ENCODE data around the gene STK32C.

STK32C gene

DNA sequence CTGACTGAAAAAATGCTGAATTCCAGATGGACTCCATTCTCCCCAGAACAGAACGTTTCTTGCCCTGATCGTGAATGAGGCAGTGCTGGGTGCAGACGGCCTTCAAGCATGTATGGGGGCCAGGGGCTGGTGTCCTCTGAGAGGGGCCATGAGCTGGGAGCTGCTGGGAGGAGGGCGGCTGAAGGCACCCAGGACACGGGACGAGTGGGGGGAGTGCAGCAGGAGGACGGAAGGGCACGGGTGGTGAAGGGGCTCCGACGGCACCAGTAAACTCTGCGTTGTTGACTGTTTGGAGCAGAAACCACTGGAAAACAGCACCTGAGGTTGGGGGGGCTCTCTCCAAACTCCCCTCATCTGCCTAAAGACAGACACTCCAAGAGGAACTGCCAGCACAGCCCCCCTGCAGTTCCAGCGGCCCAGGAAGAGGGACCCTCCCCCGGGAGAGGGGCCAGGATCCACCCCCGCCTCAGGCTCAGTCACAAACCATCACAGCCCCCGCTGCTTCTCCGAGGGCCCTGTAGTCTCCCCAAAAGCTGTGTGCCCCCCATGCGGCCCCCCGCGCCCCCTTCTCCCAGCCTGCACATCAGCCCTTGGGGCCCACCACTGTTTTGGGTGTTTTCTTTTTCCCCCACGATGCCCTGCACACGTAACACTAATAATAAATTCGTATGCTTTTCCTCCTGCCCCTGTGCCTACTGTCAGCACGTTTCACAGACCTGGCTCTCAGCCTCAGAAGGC lies 65.5 kb downstream of the STK32C start:
- DNase-seq, result no peak

- no peak for DNase-seq
These were observed 66.3 kb downstream of the STK32C start for GRCh38 chr10:132241496-132241895.

DNA sequence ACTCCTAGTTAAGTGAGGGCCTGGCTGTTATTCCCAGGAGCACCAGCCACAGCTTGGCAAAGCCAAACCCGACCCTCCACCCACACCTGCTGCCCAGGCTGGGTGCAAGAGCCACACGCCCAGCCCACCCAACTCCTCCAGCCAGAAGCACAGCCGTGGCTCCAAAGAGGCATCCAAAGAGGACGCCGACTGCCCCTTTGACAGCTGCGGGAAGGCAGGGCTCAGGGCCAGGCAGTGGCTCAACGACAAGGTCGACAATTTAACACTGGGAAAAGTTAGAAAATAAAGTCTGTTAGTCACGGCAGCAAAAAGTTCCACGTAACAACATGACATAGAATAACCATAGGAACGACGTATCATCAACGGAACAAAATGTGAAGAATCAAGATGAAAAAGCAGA lies 66.7 kb downstream of the STK32C start:
- no peak for DNase-seq

- no peak for DNase-seq
These were observed 67.2 kb downstream of the STK32C start for GRCh38 chr10:132240581-132240980.

- no peak for DNase-seq
These were observed 67.6 kb downstream of the STK32C start for GRCh38 chr10:132240156-132240555.

GRCh38 chr10:132239126-132240031 lies 68.4 kb downstream of the STK32C start:
- no peak for DNase-seq

GRCh38 chr10:132238371-132239125 lies 69.2 kb downstream of the STK32C start:
- DNase-seq, result no peak

- DNase-seq, result no peak
These were observed 69.9 kb downstream of the STK32C start for GRCh38 chr10:132237871-132238270.

DNA sequence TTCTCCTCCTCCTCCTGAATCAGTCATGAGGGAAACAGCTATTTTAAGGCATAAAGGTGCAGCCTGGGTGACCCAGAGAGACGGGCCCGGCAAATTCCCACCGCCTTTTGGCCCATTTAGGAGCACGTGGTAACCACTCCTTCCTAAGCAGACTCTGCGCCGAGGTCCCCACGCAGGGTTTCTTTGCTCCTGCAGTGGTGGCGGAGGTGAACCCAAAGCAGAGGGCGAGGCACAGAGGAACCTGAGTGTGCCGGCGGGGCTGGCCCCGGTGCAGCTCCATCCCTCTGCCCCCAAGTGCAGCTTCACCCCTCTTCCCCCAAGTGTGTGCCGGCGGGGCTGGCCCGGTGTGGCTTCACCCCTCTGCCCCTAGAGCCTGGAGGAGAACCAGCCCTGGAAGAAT lies 70.4 kb downstream of the STK32C start:
- DNase-seq, result no peak

DNA sequence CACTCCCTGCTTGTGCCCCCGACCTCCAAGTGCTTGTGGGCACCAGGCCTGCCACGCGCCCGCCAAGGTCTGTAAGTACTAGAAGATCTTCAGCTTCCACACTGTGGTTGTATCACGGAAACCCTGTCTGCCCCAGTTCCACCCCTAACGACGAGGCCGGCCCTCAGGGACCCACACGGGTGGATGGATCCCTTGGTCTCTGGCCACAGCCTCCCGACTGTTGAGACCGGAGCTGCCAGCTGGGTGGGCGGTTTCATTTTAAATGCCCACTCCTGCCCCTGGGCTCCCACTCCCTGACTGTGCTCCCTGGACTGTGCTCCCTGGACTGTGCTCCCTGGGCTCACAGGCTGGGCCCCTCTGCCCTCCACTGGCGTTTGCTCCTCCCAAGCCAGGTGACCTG lies 70.9 kb downstream of the STK32C start:
- no peak for DNase-seq

- no peak for DNase-seq
These were observed 71.6 kb downstream of the STK32C start for GRCh38 chr10:132236161-132236560.

GRCh38 chr10:132234860-132235259 lies 72.9 kb downstream of the STK32C start:
- no peak for DNase-seq

- no peak for DNase-seq
These were observed 74.2 kb downstream of the STK32C start for GRCh38 chr10:132233501-132234085.

GRCh38 chr10:132232981-132233380 lies 74.8 kb downstream of the STK32C start:
- no peak for DNase-seq

GRCh38 chr10:132232023-132232951 lies 75.5 kb downstream of the STK32C start:
- DNase-seq, result no peak

GRCh38 chr10:132231656-132232022 lies 76.1 kb downstream of the STK32C start:
- DNase-seq, result no peak

- no peak for DNase-seq
These were observed 77.1 kb downstream of the STK32C start for GRCh38 chr10:132230557-132231210.

GRCh38 chr10:132229834-132230556 lies 77.8 kb downstream of the STK32C start:
- no peak for DNase-seq

GRCh38 chr10:132229096-132229495 lies 78.7 kb downstream of the STK32C start:
- no peak for DNase-seq

GRCh38 chr10:132228616-132229015 lies 79.1 kb downstream of the STK32C start:
- no peak for DNase-seq
